IPS DF 6.9 (cell line): Measurements from ENCODE around the gene WDPCP.
"Not testable (repeated sequence)": the region's sequence is repeated elsewhere in the genome, so short reads cannot be mapped to it uniquely, and the experiment has no call there.

ENCODE experiments used
- DNase-seq: peaks from one replicate; pipeline ENCODE4 v3.0.0-alpha.2; 2013; ENCODE audit warnings: low read depth, low spot score
- H3K27ac ChIP-seq: one replicate; pipeline ENCODE4 v1.5.1; 2013; ENCODE audit warnings: low read length, control low read depth
- H3K27me3 ChIP-seq: 2 replicates; pipeline ENCODE4 v1.6.1; 2013; ENCODE audit warnings: mild to moderate bottlenecking, low read length; ENCODE audit not compliant: control insufficient read depth, insufficient read depth
- H3K36me3 ChIP-seq: 2 replicates; pipeline ENCODE4 v1.6.1; 2013; ENCODE audit warnings: low read length; ENCODE audit not compliant: control insufficient read depth, insufficient read depth
- H3K4me1 ChIP-seq: 2 replicates; pipeline ENCODE4 v1.6.1; 2013; ENCODE audit warnings: low read length; ENCODE audit not compliant: control insufficient read depth, insufficient read depth
- H3K4me3 ChIP-seq: 2 replicates; pipeline ENCODE4 v1.5.1; 2013; ENCODE audit warnings: mild to moderate bottlenecking, low read length
- H3K9me3 ChIP-seq: 2 replicates; pipeline ENCODE4 v1.6.1; 2013; ENCODE audit warnings: low read length, inconsistent platforms; ENCODE audit not compliant: control insufficient read depth, insufficient read depth
- WGBS: extraction: QIAGEN DNeasy Blood & Tissue Kit; methylation state at CpG from one replicate; pipeline ENCODE4 v1.1.7; 2013; ENCODE audit warnings: mixed read lengths, missing lambda C conversion rate; ENCODE audit not compliant: insufficient read length, insufficient coverage; 5-methylcytosine and 5-hydroxymethylcytosine counted together

Gene WDPCP

DNA sequence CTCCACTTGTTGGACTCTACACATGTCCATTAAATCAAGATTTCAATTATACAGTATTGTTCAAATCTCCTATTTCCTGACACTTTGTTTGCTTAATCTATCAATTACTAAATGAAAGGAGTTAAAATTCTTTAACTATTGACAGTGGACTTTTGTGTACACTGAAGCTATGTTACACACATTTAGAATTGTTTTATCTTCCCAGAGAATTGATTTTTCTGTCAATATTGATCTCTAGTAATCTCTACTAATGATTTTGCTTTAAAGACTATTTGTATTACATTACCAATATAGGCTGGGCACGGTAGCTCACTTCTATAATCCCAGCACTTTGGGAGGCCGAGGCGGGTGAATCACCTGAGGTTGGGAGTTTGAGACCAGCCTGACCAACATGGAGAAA lies 215.7 kb downstream of the WDPCP start:
- no peaks in the 10 kb centered on the region for H3K4me1 ChIP-seq
- no peak for DNase-seq
- no peaks in the 10 kb centered on the region for H3K36me3 ChIP-seq
- H3K27ac ChIP-seq, result no peak overlapping the region
- no CpG with 5 or more reads among the region's 3 CpGs for WGBS
- no peaks in the 10 kb centered on the region for H3K9me3 ChIP-seq
- H3K27me3 ChIP-seq, result no peaks in the 10 kb centered on the region
- no peak overlapping the region for H3K4me3 ChIP-seq

GRCh38 chr2:63369146-63369545 lies 219.1 kb downstream of the WDPCP start:
- DNase-seq, result no peak
- no CpG with 5 or more reads among the region's 1 CpG for WGBS
- H3K27me3 ChIP-seq, result no peaks in the 10 kb centered on the region
- no peak overlapping the region for H3K4me3 ChIP-seq
- no peak overlapping the region for H3K27ac ChIP-seq
- no peaks in the 10 kb centered on the region for H3K4me1 ChIP-seq
- H3K9me3 ChIP-seq, result no peaks in the 10 kb centered on the region
- H3K36me3 ChIP-seq, result no peaks in the 10 kb centered on the region

GRCh38 chr2:63364866-63365265 lies 223.4 kb downstream of the WDPCP start:
- no CpG with 5 or more reads among the region's 1 CpG for WGBS

DNA sequence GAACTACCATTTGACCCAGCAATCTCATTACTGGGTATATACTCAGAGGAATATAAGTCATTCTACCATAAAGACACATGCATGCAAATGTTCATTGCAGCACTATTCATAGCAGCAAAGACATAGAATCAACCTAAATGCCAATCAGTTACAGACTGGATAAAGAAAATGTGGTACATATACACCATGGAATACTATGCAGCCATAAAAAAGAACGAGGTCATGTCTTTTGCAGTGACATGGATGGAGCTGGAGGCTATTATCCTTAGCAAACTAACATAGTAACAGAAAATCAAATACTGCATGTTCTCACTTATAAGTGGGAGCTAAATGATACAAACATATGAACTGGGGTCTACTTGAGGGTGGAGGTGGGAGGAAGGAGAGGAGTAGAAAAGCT lies 230.6 kb downstream of the WDPCP start:
- no CpG with 5 or more reads among the region's 1 CpG for WGBS
- H3K9me3 ChIP-seq, DNase-seq: not testable (repeated sequence)

More at GRCh38 chr2:63364866-63365265, 223.4 kb downstream of the WDPCP start:
- Histone ChIP-seq H3K4me1 (no peaks in the 10 kb centered on the region), H3K4me3 (no peak overlapping the region), H3K27me3 (no peaks in the 10 kb centered on the region), H3K27ac (no peak overlapping the region), H3K36me3 (no peaks in the 10 kb centered on the region), H3K9me3 (no peaks in the 10 kb centered on the region)
- DNase-seq, result no peak

GRCh38 chr2:63347361-63347760 lies 240.9 kb downstream of the WDPCP start:
- Histone ChIP-seq H3K36me3 (no peaks in the 10 kb centered on the region), H3K27me3 (no peaks in the 10 kb centered on the region), H3K4me1 (peaks cover 2% of the 10 kb centered on the region; the same call in 1 of the 2 replicates), H3K27ac (no peak overlapping the region), H3K9me3 (no peaks in the 10 kb centered on the region), H3K4me3 (no peak overlapping the region)
- WGBS, result no CpG with 5 or more reads among the region's 2 CpGs
- DNase-seq, result no peak

More for the DNA sequence above, 230.6 kb downstream of the WDPCP start:
- not testable (repeated sequence) for H3K27ac ChIP-seq, H3K4me3 ChIP-seq, H3K27me3 ChIP-seq, H3K4me1 ChIP-seq, H3K36me3 ChIP-seq

DNA sequence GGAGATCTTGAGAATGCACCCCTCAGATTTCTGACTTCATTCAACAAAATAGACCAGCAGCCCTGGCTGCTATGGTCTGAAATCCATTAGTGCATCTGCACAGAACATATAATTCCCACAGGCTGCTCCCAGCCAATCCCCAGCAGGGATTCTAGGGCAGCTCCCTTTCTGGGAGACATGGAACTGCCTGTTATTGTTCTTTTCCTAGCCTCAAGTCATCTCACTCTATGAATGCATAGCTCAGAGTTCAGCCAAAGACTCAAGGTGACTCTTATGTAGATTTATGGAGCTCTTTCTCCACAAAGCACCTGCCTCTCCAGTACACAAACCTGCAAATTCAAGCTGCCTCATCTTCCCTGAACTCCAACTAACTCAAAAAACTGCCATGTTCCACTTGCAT lies 241.9 kb downstream of the WDPCP start:
- no peaks in the 10 kb centered on the region for H3K27me3 ChIP-seq
- no peak overlapping the region for H3K4me3 ChIP-seq
- H3K36me3 ChIP-seq, result no peaks in the 10 kb centered on the region
- no peaks in the 10 kb centered on the region for H3K9me3 ChIP-seq
- peaks cover 2% of the 10 kb centered on the region; the same call in 1 of the 2 replicates for H3K4me1 ChIP-seq
- no peak overlapping the region for H3K27ac ChIP-seq
- DNase-seq, result no peak

DNA sequence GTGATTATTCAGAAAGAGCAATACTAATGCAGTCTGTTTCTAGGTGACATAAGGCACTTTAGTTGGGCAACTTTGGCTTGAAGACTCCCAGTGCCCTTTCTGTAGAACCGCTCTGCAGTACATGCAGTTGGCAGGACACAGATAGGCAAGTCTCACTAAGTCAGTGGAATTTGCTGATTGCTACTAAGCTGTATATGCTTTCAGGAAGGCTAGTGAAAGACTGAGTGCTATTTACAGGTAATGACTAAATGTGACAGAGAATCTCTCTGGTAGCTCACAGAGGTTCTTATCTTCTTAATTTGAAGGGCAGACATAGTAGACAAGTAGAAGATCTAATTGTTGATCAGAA lies 243.0 kb downstream of the WDPCP start:
- no CpG with 5 or more reads among the region's 1 CpG for WGBS
- Histone ChIP-seq H3K27ac (no peak overlapping the region), H3K27me3 (no peaks in the 10 kb centered on the region), H3K36me3 (no peaks in the 10 kb centered on the region), H3K4me3 (no peak overlapping the region), H3K9me3 (no peaks in the 10 kb centered on the region), H3K4me1 (peaks cover 2% of the 10 kb centered on the region; the same call in 1 of the 2 replicates)
- DNase-seq, result no peak

- H3K36me3 ChIP-seq, result no peaks in the 10 kb centered on the region
- no peaks in the 10 kb centered on the region for H3K27me3 ChIP-seq
- no peak for DNase-seq
- no peak overlapping the region for H3K27ac ChIP-seq
- H3K9me3 ChIP-seq, result no peaks in the 10 kb centered on the region
- H3K4me1 ChIP-seq, result peaks cover 2% of the 10 kb centered on the region; the same call in 1 of the 2 replicates
- no CpG with 5 or more reads among the region's 2 CpGs for WGBS
- no peak overlapping the region for H3K4me3 ChIP-seq
Measured at GRCh38 chr2:63344575-63345284, 243.5 kb downstream of the WDPCP start.

- Histone ChIP-seq H3K27me3 (no peaks in the 10 kb centered on the region), H3K27ac (no peak overlapping the region), H3K9me3 (no peaks in the 10 kb centered on the region), H3K4me1 (peaks cover 2% of the 10 kb centered on the region; the same call in 1 of the 2 replicates), H3K36me3 (no peaks in the 10 kb centered on the region), H3K4me3 (no peak overlapping the region)
- no CpG with 5 or more reads among the region's 1 CpG for WGBS
- no peak for DNase-seq
Measured at GRCh38 chr2:63343397-63344109, 244.7 kb downstream of the WDPCP start.

GRCh38 chr2:63340443-63340842 lies 247.8 kb downstream of the WDPCP start:
- DNase-seq, result no peak
- no peaks in the 10 kb centered on the region for H3K4me1 ChIP-seq
- no peaks in the 10 kb centered on the region for H3K27me3 ChIP-seq
- no peak overlapping the region for H3K4me3 ChIP-seq
- no peaks in the 10 kb centered on the region for H3K9me3 ChIP-seq
- WGBS, result no CpG with 5 or more reads among the region's 1 CpG
- no peak overlapping the region for H3K27ac ChIP-seq
- no peaks in the 10 kb centered on the region for H3K36me3 ChIP-seq

GRCh38 chr2:63334910-63335309 lies 253.4 kb downstream of the WDPCP start:
- no peaks in the 10 kb centered on the region for H3K9me3 ChIP-seq
- WGBS, result no CpG with 5 or more reads among the region's 1 CpG
- H3K4me3 ChIP-seq, result no peak overlapping the region
- H3K27ac ChIP-seq, result no peak overlapping the region
- no peaks in the 10 kb centered on the region for H3K36me3 ChIP-seq
- no peaks in the 10 kb centered on the region for H3K27me3 ChIP-seq
- DNase-seq, result no peak
- peaks cover 2% of the 10 kb centered on the region for H3K4me1 ChIP-seq
